Trophoblast cell (in vitro differentiated cells and primary cell): ENCODE results near the gene ZC4H2.

Source experiments
- DNase-seq, 2 donors: peaks; one replicate each; pipeline ENCODE4 v3.0.0-alpha.2; 2016
- H2AFZ ChIP-seq: 2 replicates; pipeline ENCODE4 v1.6.1; 2013; ENCODE audit warnings: low read length, moderate library complexity, mild to moderate bottlenecking; ENCODE audit not compliant: insufficient read depth, poor library complexity
- H2AK5ac ChIP-seq: 2 replicates; pipeline ENCODE4 v1.6.1; 2013; ENCODE audit warnings: mild to moderate bottlenecking, low read length
- H2BK120ac ChIP-seq: 2 replicates; pipeline ENCODE4 v1.6.1; 2013; ENCODE audit warnings: low read length, mild to moderate bottlenecking, moderate library complexity; ENCODE audit not compliant: insufficient read depth, poor library complexity
- H2BK12ac ChIP-seq: 2 replicates; pipeline ENCODE4 v1.6.1; 2013; ENCODE audit warnings: mild to moderate bottlenecking, low read length, moderate library complexity
- H2BK5ac ChIP-seq: 2 replicates; pipeline ENCODE4 v1.6.1; 2013; ENCODE audit warnings: low read length, low read depth, moderate library complexity, mild to moderate bottlenecking; ENCODE audit not compliant: poor library complexity
- H3K14ac ChIP-seq: 2 replicates; pipeline ENCODE4 v1.6.1; 2013; ENCODE audit warnings: mild to moderate bottlenecking, low read length
- H3K18ac ChIP-seq: 2 replicates; pipeline ENCODE4 v1.6.1; 2013; ENCODE audit warnings: mild to moderate bottlenecking, low read length
- H3K23ac ChIP-seq: 2 replicates; pipeline ENCODE4 v1.6.1; 2013; ENCODE audit warnings: low read length
- H3K27ac ChIP-seq: 2 replicates; pipeline ENCODE4 v1.5.1; 2013; ENCODE audit warnings: low read depth, mild to moderate bottlenecking, inconsistent platforms, low read length, moderate library complexity
- H3K27me3 ChIP-seq: 2 replicates; pipeline ENCODE4 v1.6.1; 2013; ENCODE audit warnings: inconsistent platforms, mild to moderate bottlenecking, low read length, moderate library complexity; ENCODE audit not compliant: insufficient read depth
- H3K36me3 ChIP-seq, 2 experiments: 1 replicate in 1 of 2; 2 replicates in 1 of 2; pipeline ENCODE4 v1.6.1; 2013; ENCODE audit warnings: low read length in 2 of 2, mild to moderate bottlenecking in 2 of 2, moderate library complexity in 1 of 2; ENCODE audit not compliant: insufficient read depth in 2 of 2, control insufficient read depth in 1 of 2
- H3K4ac ChIP-seq: 2 replicates; pipeline ENCODE4 v1.6.1; 2013; ENCODE audit warnings: low read depth, mild to moderate bottlenecking, low read length, moderate library complexity
- H3K4me1 ChIP-seq, 2 experiments: 1 replicate in 1 of 2; 2 replicates in 1 of 2; pipeline ENCODE4 v1.6.1; 2013; ENCODE audit warnings: low read length in 2 of 2, mild to moderate bottlenecking in 2 of 2, moderate library complexity in 1 of 2; ENCODE audit not compliant: insufficient read depth in 2 of 2, control insufficient read depth in 1 of 2
- H3K4me2 ChIP-seq: 2 replicates; pipeline ENCODE4 v1.6.1; 2013; ENCODE audit warnings: inconsistent platforms, mild to moderate bottlenecking, low read length, moderate library complexity
- H3K4me3 ChIP-seq: 2 replicates; pipeline ENCODE4 v1.5.1; 2013; ENCODE audit warnings: mild to moderate bottlenecking, low read depth, low read length, inconsistent platforms
- H3K79me1 ChIP-seq: one replicate; pipeline ENCODE4 v1.6.1; 2013; ENCODE audit warnings: low read length
- H3K79me2 ChIP-seq: 2 replicates; pipeline ENCODE4 v1.6.1; 2013; ENCODE audit warnings: low read length, mild to moderate bottlenecking; ENCODE audit not compliant: control insufficient read depth, insufficient read depth, poor library complexity
- H3K9ac ChIP-seq: 2 replicates; pipeline ENCODE4 v1.6.1; 2013; ENCODE audit warnings: mild to moderate bottlenecking, low read length
- H3K9me3 ChIP-seq: 2 replicates; pipeline ENCODE4 v1.6.1; 2013; ENCODE audit warnings: low read depth, mild to moderate bottlenecking, control low read depth, inconsistent platforms, low read length; ENCODE audit not compliant: insufficient read depth
- H4K12ac ChIP-seq: 2 replicates; pipeline ENCODE4 v1.6.1; 2013; ENCODE audit warnings: low read depth, mild to moderate bottlenecking, low read length, moderate library complexity
- H4K8ac ChIP-seq: 2 replicates; pipeline ENCODE4 v1.6.1; 2013; ENCODE audit warnings: low read depth, mild to moderate bottlenecking, low read length, moderate library complexity
- H4K91ac ChIP-seq: one replicate; pipeline ENCODE4 v1.6.1; 2013; ENCODE audit warnings: low read depth, mild to moderate bottlenecking, low read length, moderate library complexity

The ZC4H2 gene

GRCh38 chrX:64867217-64867616, 109.0 kb downstream of the ZC4H2 start:
- Histone ChIP-seq H2BK5ac (no peak overlapping the region), H4K8ac (no peak overlapping the region), H3K9me3 (no peaks in the 10 kb centered on the region), H3K36me3 (no peaks in the 10 kb centered on the region), H3K4me2 (no peak overlapping the region), H3K9ac (no peak overlapping the region), H3K14ac (no peak overlapping the region), H3K27ac (no peak overlapping the region), H2AK5ac (no peak overlapping the region), H3K4me1 (no peaks in the 10 kb centered on the region), H2AFZ (no peak overlapping the region), H3K4ac (no peak overlapping the region), H2BK12ac (no peak overlapping the region), H3K4me3 (no peak overlapping the region), H3K27me3 (no peaks in the 10 kb centered on the region), H3K79me1 (no peaks in the 10 kb centered on the region), H4K91ac (no peak overlapping the region), H3K79me2 (no peaks in the 10 kb centered on the region), H3K18ac (no peak overlapping the region), H3K23ac (no peak overlapping the region), H2BK120ac (no peak overlapping the region), H4K12ac (no peak overlapping the region)
- DNase-seq, result no peak
